IMR-90 (cell line): ENCODE results near the gene ADGRG7. TPM values are rescaled to one million over a fixed set of nuclear protein-coding genes. Genes with fewer than 3 reads are reported as not detected.

Source experiments
- ATAC-seq: fragments of 200-7000 bp; cut with Tn5 transposase; 2 replicates; pipeline ENCODE4 v1.9.1; 2020; ENCODE audit warnings: low read depth, mild to moderate bottlenecking, moderate library complexity
- BruUV-seq: library from RNA; stranded (reverse); fragments of 400-500 nt; replicated peaks from 2 replicates; lab custom pipeline; 2021; lab: Mats Ljungman, UMichigan
- CTCF ChIA-PET: fragments of 300-600 bp; formaldehyde crosslinking; extraction: SDS; loops from one replicate; lab custom pipeline; 2021; ENCODE audit warnings: antibody characterized with exemption; lab: Yijun Ruan, JAX
- POLR2A ChIA-PET: fragments of 300-600 bp; sonication (Branson Sonifier 250); formaldehyde crosslinking; loops from one replicate; lab custom pipeline; 2022; ENCODE audit warnings: antibody characterized with exemption; ENCODE audit not compliant: unreplicated experiment; lab: Charles Lee
- DNase-seq: peaks from one replicate; pipeline ENCODE4 v3.0.0; 2013
- H2AFZ ChIP-seq: replicated peaks from 2 replicates; pipeline ENCODE3; 2013; ENCODE audit warnings: low read length, mild to moderate bottlenecking; ENCODE audit not compliant: poor library complexity
- H2AK5ac ChIP-seq: 2 replicates; pipeline ENCODE4 v1.6.1; 2013; ENCODE audit warnings: low read depth, low read length, inconsistent platforms
- H2AK9ac ChIP-seq: replicated peaks from 2 replicates; pipeline ENCODE3; 2013; ENCODE audit warnings: mild to moderate bottlenecking, low read depth, low read length, moderate library complexity; ENCODE audit not compliant: poor library complexity
- H2BK120ac ChIP-seq: 2 replicates; pipeline ENCODE4 v1.6.1; 2013; ENCODE audit warnings: low read depth, low read length, inconsistent platforms
- H2BK15ac ChIP-seq: 3 replicates; pipeline ENCODE4 v1.6.1; 2013; ENCODE audit warnings: low read depth, low read length, inconsistent platforms
- H2BK20ac ChIP-seq: 2 replicates; pipeline ENCODE4 v1.6.1; 2013; ENCODE audit warnings: low read depth, mild to moderate bottlenecking, inconsistent platforms, low read length, moderate library complexity
- H2BK5ac ChIP-seq: 2 replicates; pipeline ENCODE4 v1.6.1; 2013; ENCODE audit warnings: mild to moderate bottlenecking, low read depth, low read length, inconsistent platforms; ENCODE audit not compliant: poor library complexity, severe bottlenecking
- H3K14ac ChIP-seq: replicated peaks from 2 replicates; pipeline ENCODE4 v1.6.1; 2013; ENCODE audit warnings: low read depth, low read length, inconsistent platforms
- H3K18ac ChIP-seq: 2 replicates; pipeline ENCODE4 v1.6.1; 2013; ENCODE audit warnings: low read depth, low read length, control low read depth
- H3K23ac ChIP-seq: 2 replicates; pipeline ENCODE4 v1.6.1; 2013; ENCODE audit warnings: low read depth, low read length, inconsistent platforms
- H3K27ac ChIP-seq: 2 replicates; pipeline ENCODE4 v1.5.1; 2013; ENCODE audit warnings: mild to moderate bottlenecking, control low read depth, low read length; ENCODE audit not compliant: insufficient read depth
- H3K27me3 ChIP-seq: 2 replicates; pipeline ENCODE4 v1.6.1; 2013; ENCODE audit warnings: low read length; ENCODE audit not compliant: control insufficient read depth, insufficient read depth
- H3K36me3 ChIP-seq: 2 replicates; pipeline ENCODE4 v1.6.1; 2013; ENCODE audit warnings: low read length, mixed read lengths; ENCODE audit not compliant: control insufficient read depth, insufficient read depth
- H3K4ac ChIP-seq: 2 replicates; pipeline ENCODE4 v1.6.1; 2013; ENCODE audit warnings: low read depth, low read length, inconsistent platforms
- H3K4me1 ChIP-seq: 2 replicates; pipeline ENCODE4 v1.6.1; 2013; ENCODE audit warnings: low read length, mixed read lengths; ENCODE audit not compliant: control insufficient read depth, insufficient read depth
- H3K4me2 ChIP-seq: 2 replicates; pipeline ENCODE4 v1.6.1; 2013; ENCODE audit warnings: low read depth, mild to moderate bottlenecking, control low read depth, low read length, moderate library complexity
- H3K4me3 ChIP-seq: 2 replicates; pipeline ENCODE4 v1.5.1; 2013; ENCODE audit warnings: low read depth, mild to moderate bottlenecking, control low read depth, low read length, moderate library complexity; ENCODE audit not compliant: insufficient read depth
- H3K56ac ChIP-seq: 2 replicates; pipeline ENCODE4 v1.6.1; 2013; ENCODE audit warnings: low read length, inconsistent platforms; ENCODE audit not compliant: insufficient read depth; ENCODE audit errors: extremely low read depth
- H3K79me1 ChIP-seq, 2 experiments: 2 replicates each; pipeline ENCODE4 v1.6.1; 2013; ENCODE audit warnings: low read length in 2 of 2, inconsistent platforms in 1 of 2, low read depth in 1 of 2
- H3K9ac ChIP-seq: 2 replicates; pipeline ENCODE4 v1.6.1; 2013; ENCODE audit warnings: low read depth, low read length, control low read depth
- H3K9me1 ChIP-seq: 2 replicates; pipeline ENCODE4 v1.6.1; 2013; ENCODE audit warnings: low read length, inconsistent platforms; ENCODE audit not compliant: insufficient read depth
- H3K9me3 ChIP-seq: 2 replicates; pipeline ENCODE4 v1.6.1; 2013; ENCODE audit warnings: low read length; ENCODE audit not compliant: control insufficient read depth, insufficient read depth
- H4K20me1 ChIP-seq: 2 replicates; pipeline ENCODE4 v1.6.1; 2013; ENCODE audit warnings: low read length, inconsistent platforms; ENCODE audit not compliant: insufficient read depth
- H4K5ac ChIP-seq: 2 replicates; pipeline ENCODE4 v1.6.1; 2013; ENCODE audit warnings: mild to moderate bottlenecking, low read depth, low read length, control low read depth
- H4K8ac ChIP-seq, 2 experiments: 2 replicates each; pipeline ENCODE4 v1.6.1; 2013; ENCODE audit warnings: low read depth in 2 of 2, low read length in 2 of 2, control low read depth in 1 of 2, inconsistent platforms in 1 of 2
- H4K91ac ChIP-seq: 2 replicates; pipeline ENCODE4 v1.6.1; 2013; ENCODE audit warnings: low read depth, low read length, inconsistent platforms; ENCODE audit not compliant: insufficient read depth
- BHLHE40 ChIP-seq: fragments of 150-350 bp; IDR thresholded peaks from 2 replicates; pipeline ENCODE4 v1.6.1; 2016; ENCODE audit warnings: mild to moderate bottlenecking, low read depth, low read length
- ELK1 ChIP-seq: fragments of 150-350 bp; IDR thresholded peaks from 2 replicates; pipeline ENCODE4 v1.6.1; 2016; ENCODE audit warnings: low read depth, mild to moderate bottlenecking, low read length, moderate library complexity, borderline replicate concordance
- MAZ ChIP-seq: IDR thresholded peaks from 2 replicates; pipeline ENCODE4 v1.6.1; 2012; ENCODE audit warnings: low read depth, mild to moderate bottlenecking, low read length, improper control_type of control experiment, moderate library complexity, borderline replicate concordance
- MXI1 ChIP-seq: IDR thresholded peaks from 2 replicates; pipeline ENCODE4 v1.6.1; 2012; ENCODE audit warnings: low read depth, mild to moderate bottlenecking, low read length, moderate library complexity, borderline replicate concordance
- dilution Hi-C: fragments of 300-500 bp; cut with HindIII; formaldehyde crosslinking; loops from one replicate; pipeline ENCODE4 v1.14.3; 2018; ENCODE audit warnings: low sequenced_read_pairs; ENCODE audit not compliant: unreplicated experiment
- in situ Hi-C: fragments of 300-500 bp; cut with MboI; formaldehyde crosslinking; loops from 3 replicates; pipeline ENCODE4 v1.14.3; 2019; ENCODE audit warnings: low sequenced_read_pairs, inconsistent platforms, mixed read lengths
- intact Hi-C: fragments of 100-400 bp; cut with micrococcal nuclease; formaldehyde crosslinking; loops from 2 replicates; pipeline ENCODE4 v1.10.0; 2022
- polyA plus RNA-seq, 3 experiments: library from polyadenylated mRNA; depleted of rRNA; stranded (reverse); fragments of >200 nt; gene quantifications; 2 replicates each; pipeline ENCODE4 v1.2.3, GENCODE V29; 2012; ENCODE audit warnings: low replicate concordance in 1 of 3
- total RNA-seq: library from RNA; depleted of rRNA; stranded (reverse); fragments of >200 nt; gene quantifications from 2 replicates; pipeline ENCODE4 v1.2.3, GENCODE V29; 2012

Gene ADGRG7
- total and polyA plus RNA-seq, 2 of the 4 experiments (the other 2 are of a cell fraction), result not detected

DNA sequence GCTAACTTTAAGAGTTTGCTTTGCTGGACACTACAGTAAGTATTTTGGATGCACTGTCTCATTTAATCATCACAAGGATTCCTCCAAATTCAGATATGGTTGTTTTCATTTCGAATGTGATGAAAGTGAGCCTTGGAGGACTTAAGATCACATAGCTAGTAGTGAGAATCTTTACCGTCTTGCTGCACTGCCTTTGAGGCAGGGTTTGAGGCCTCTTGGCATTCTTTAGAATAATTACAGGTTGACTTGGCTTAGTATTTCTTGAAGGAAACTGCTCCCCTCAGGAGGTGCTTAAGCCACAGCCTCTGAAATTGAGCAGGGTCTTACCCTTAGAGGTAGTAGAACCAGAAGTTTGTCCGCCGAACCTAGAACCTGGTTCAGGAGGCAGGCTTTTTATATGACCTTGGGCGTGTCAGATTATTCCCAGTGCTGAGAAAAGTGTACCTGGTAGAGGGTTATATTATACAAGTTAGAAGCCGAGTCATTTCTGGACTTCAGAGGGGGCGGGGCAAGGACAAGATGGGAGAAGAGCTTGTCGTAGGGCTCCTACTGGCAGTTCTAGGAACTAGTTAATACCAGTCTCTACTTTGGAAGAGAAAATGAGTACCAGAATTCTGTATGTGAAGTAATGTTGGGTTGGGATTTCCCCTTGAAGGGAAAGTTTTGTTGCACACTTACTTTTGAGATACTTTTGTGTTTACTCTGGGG lies 101.0 kb downstream of the ADGRG7 start (continued):
- no peak for TF ChIP-seq MXI1

- H3K9me1 ChIP-seq, result peaks cover 6% of the 10 kb centered on the region
- no peak overlapping the region for H4K91ac ChIP-seq
- H3K4me1 ChIP-seq, result peaks cover 5% of the 10 kb centered on the region
- no peak overlapping the region for H2AK9ac ChIP-seq
- POLR2A ChIA-PET, result no interaction called here
- DNase-seq (no peak), ATAC-seq (no peak)
- TF ChIP-seq BHLHE40 (no peak), ELK1 (no peak), MAZ (no peak)
- CTCF ChIA-PET, result interaction anchor here (0.6 to 0.8 kb wide), 3 partner anchors 12 to 653 kb away, joined by 3 to 5 read pairs (median 3); no protein-coding TSS in a partner anchor
- H3K56ac ChIP-seq, result no peak overlapping the region
- no peak overlapping the region for H3K18ac ChIP-seq
- H3K14ac ChIP-seq, result no peak overlapping the region
- H2BK15ac ChIP-seq, result no peak overlapping the region
- peaks cover 85% of the 10 kb centered on the region for H4K20me1 ChIP-seq
- no peak overlapping the region for H3K23ac ChIP-seq
- no TSS peak for BruUV-seq
- H4K5ac ChIP-seq, result no peak overlapping the region
- H2AFZ ChIP-seq, result no peak overlapping the region
- H3K4me2 ChIP-seq, result no peak overlapping the region
- no peak overlapping the region for H3K27ac ChIP-seq
- H2BK20ac ChIP-seq, result no peak overlapping the region
- intact Hi-C loops, result loop anchor here (10.0 kb wide), 1 partner anchor 330 kb away; no protein-coding TSS in a partner anchor
- H3K9me3 ChIP-seq, result no peaks in the 10 kb centered on the region
- dilution Hi-C loops, result no loop called here
- in situ Hi-C loops, result no loop called here
- H4K8ac ChIP-seq, result no peak overlapping the region
- H2AK5ac ChIP-seq, result no peak overlapping the region
- H3K4ac ChIP-seq, result no peak overlapping the region
- no peak overlapping the region for H3K9ac ChIP-seq
- H3K4me3 ChIP-seq, result no peak overlapping the region
- peaks cover 3 to 45% of the 10 kb centered on the region in 2 experiments; a peak in 2 of 4 replicates for H3K79me1 ChIP-seq
- no peak overlapping the region for H2BK120ac ChIP-seq
- no peaks in the 10 kb centered on the region for H3K27me3 ChIP-seq
- H2BK5ac ChIP-seq, result no peak overlapping the region
- H3K36me3 ChIP-seq, result peaks cover 20% of the 10 kb centered on the region
Observed at GRCh38 chr3:100715176-100715575, 105.8 kb downstream of the ADGRG7 start.
